CD4-positive, CD25-positive, alpha-beta regulatory T cell (primary cell): ENCODE data around the gene MROH9. TPM values are rescaled to one million over a fixed set of nuclear protein-coding genes. Genes with fewer than 3 reads are reported as not detected.

Experiments
- ATAC-seq, 2 donors: fragments of 150-1000 bp; cut with Tn5 transposase; one replicate each; pipeline ENCODE4 v1.10.0; 2021; ENCODE audit warnings: low read depth in 2 of 2, moderate number of reproducible peaks in 2 of 2, moderate library complexity in 1 of 2
- DNase-seq, 3 donors: peaks; one replicate each; pipeline versions ENCODE4 v3.0.0 to v3.0.0-alpha.2; 2012 to 2022; ENCODE audit warnings: mixed read lengths in 1 of 3
- H3K27ac ChIP-seq: one replicate; pipeline ENCODE4 v1.7.0; 2013; ENCODE audit warnings: mild to moderate bottlenecking, low read length; ENCODE audit not compliant: insufficient read depth, poor library complexity, severe bottlenecking
- H3K27me3 ChIP-seq: one replicate; pipeline ENCODE4 v1.7.0; 2013; ENCODE audit warnings: low read length; ENCODE audit not compliant: control insufficient read depth, insufficient read depth
- H3K36me3 ChIP-seq: one replicate; pipeline ENCODE4 v1.7.0; 2013; ENCODE audit warnings: mild to moderate bottlenecking, low read length, moderate library complexity; ENCODE audit not compliant: control insufficient read depth, insufficient read depth
- H3K4me1 ChIP-seq: 2 replicates; pipeline ENCODE4 v1.7.0; 2013; ENCODE audit warnings: mild to moderate bottlenecking, low read length; ENCODE audit not compliant: insufficient read depth, control insufficient read depth, poor library complexity, severe bottlenecking
- H3K4me3 ChIP-seq: one replicate; pipeline ENCODE4 v1.7.0; 2013; ENCODE audit warnings: low read depth, mild to moderate bottlenecking, low read length, moderate library complexity
- H3K9me3 ChIP-seq, 2 experiments: 1 replicate in 1 of 2; 2 replicates in 1 of 2; pipeline ENCODE4 v1.7.0; 2013; ENCODE audit warnings: low read length in 2 of 2, mild to moderate bottlenecking in 1 of 2, moderate library complexity in 1 of 2; ENCODE audit not compliant: control insufficient read depth in 2 of 2
- H3K27ac Mint-ChIP-seq, 3 donors: one replicate each; pipeline ENCODE4 v1.8.0; 2020 to 2022; ENCODE audit warnings: mild to moderate bottlenecking in 3 of 3, mixed read lengths in 3 of 3, moderate library complexity in 2 of 3
- H3K27me3 Mint-ChIP-seq: one replicate; pipeline ENCODE4 v1.8.0; 2022; ENCODE audit warnings: mild to moderate bottlenecking, mixed read lengths
- H3K36me3 Mint-ChIP-seq: one replicate; pipeline ENCODE4 v1.8.0; 2020; ENCODE audit warnings: mixed read lengths
- H3K4me1 Mint-ChIP-seq, 4 donors: one replicate each; pipeline ENCODE4 v1.8.0; 2020 to 2022; ENCODE audit warnings: mixed read lengths in 4 of 4, mild to moderate bottlenecking in 1 of 4
- H3K4me3 Mint-ChIP-seq, 4 donors: one replicate each; pipeline ENCODE4 v1.8.0; 2020 to 2022; ENCODE audit warnings: mild to moderate bottlenecking in 4 of 4, mixed read lengths in 4 of 4, moderate library complexity in 3 of 4
- H3K9me3 Mint-ChIP-seq, 7 donors: one replicate each; pipeline ENCODE4 v1.8.0; 2020 to 2022; ENCODE audit warnings: mixed read lengths in 7 of 7, mild to moderate bottlenecking in 3 of 7, moderate library complexity in 2 of 7
- polyA plus RNA-seq, 4 donors: library from polyadenylated mRNA; unstranded; fragments of 300-500 nt; fragmentation: Illumina TruSeq; gene quantifications; one replicate each; pipeline ENCODE4 v1.2.3, GENCODE V29; 2021
- total RNA-seq: library from RNA; stranded (reverse); gene quantifications from one replicate; pipeline ENCODE4 v1.2.3, GENCODE V29; 2022

MROH9 gene
- total and polyA plus RNA-seq, 5 donors from 2014 or later = not detected

GRCh38 chr1:171083222-171083621 lies 147.9 kb downstream of the MROH9 start:
- DNase-seq (no peak), ATAC-seq (no peak)
- Mint-ChIP-seq H3K4me3 (no peak overlapping the region), H3K4me1 (no peaks in the 10 kb centered on the region), H3K36me3 (no peaks in the 10 kb centered on the region), H3K9me3 (peaks cover 0 to 2% (median 0%) of the 10 kb centered on the region in 7 donors), H3K27ac (no peak overlapping the region), H3K27me3 (peaks cover 7% of the 10 kb centered on the region)
- Histone ChIP-seq H3K4me1 (no peaks in the 10 kb centered on the region), H3K9me3 (no peaks in the 10 kb centered on the region), H3K4me3 (no peak overlapping the region), H3K27me3 (peaks cover 2% of the 10 kb centered on the region), H3K36me3 (no peaks in the 10 kb centered on the region), H3K27ac (no peak overlapping the region)

- DNase-seq = no peak
- Mint-ChIP-seq H3K27ac (no peak overlapping the region), H3K4me3 (no peak overlapping the region), H3K36me3 (no peaks in the 10 kb centered on the region), H3K9me3 (peaks cover 0 to 2% (median 0%) of the 10 kb centered on the region in 7 donors), H3K4me1 (no peaks in the 10 kb centered on the region), H3K27me3 (peaks cover 7% of the 10 kb centered on the region)
- Histone ChIP-seq H3K4me3 (no peak overlapping the region), H3K27me3 (peaks cover 2% of the 10 kb centered on the region), H3K36me3 (no peaks in the 10 kb centered on the region), H3K4me1 (no peaks in the 10 kb centered on the region), H3K27ac (no peak overlapping the region), H3K9me3 (no peaks in the 10 kb centered on the region)
- no peak for ATAC-seq
Observed at GRCh38 chr1:171084091-171084490, 148.8 kb downstream of the MROH9 start.

- no peak overlapping the region for H3K27ac ChIP-seq
- peaks cover 7% of the 10 kb centered on the region for H3K27me3 Mint-ChIP-seq
Observed at GRCh38 chr1:171084870-171085269, 149.5 kb downstream of the MROH9 start.

GRCh38 chr1:171087896-171088295 lies 152.6 kb downstream of the MROH9 start:
- H3K36me3 ChIP-seq = no peaks in the 10 kb centered on the region
- H3K4me1 Mint-ChIP-seq = no peaks in the 10 kb centered on the region
- peaks cover 0 to 2% (median 0%) of the 10 kb centered on the region in 7 donors for H3K9me3 Mint-ChIP-seq
- H3K4me1 ChIP-seq = no peaks in the 10 kb centered on the region
- H3K4me3 Mint-ChIP-seq = no peak overlapping the region
- no peak overlapping the region for H3K27ac ChIP-seq
- peaks cover 7% of the 10 kb centered on the region for H3K27me3 Mint-ChIP-seq
- H3K27me3 ChIP-seq = peaks cover under 1% of the 10 kb centered on the region
- ATAC-seq (no peak), DNase-seq (no peak)
- no peak overlapping the region for H3K4me3 ChIP-seq
- H3K36me3 Mint-ChIP-seq = no peaks in the 10 kb centered on the region
- no peaks in the 10 kb centered on the region for H3K9me3 ChIP-seq
- no peak overlapping the region for H3K27ac Mint-ChIP-seq

More at GRCh38 chr1:171084870-171085269, 149.5 kb downstream of the MROH9 start:
- Histone ChIP-seq H3K27me3 (peaks cover 2% of the 10 kb centered on the region), H3K4me3 (no peak overlapping the region), H3K36me3 (no peaks in the 10 kb centered on the region), H3K9me3 (no peaks in the 10 kb centered on the region), H3K4me1 (no peaks in the 10 kb centered on the region)
- Mint-ChIP-seq H3K9me3 (peaks cover 0 to 2% (median 0%) of the 10 kb centered on the region in 7 donors), H3K4me1 (no peaks in the 10 kb centered on the region), H3K27ac (no peak overlapping the region), H3K4me3 (no peak overlapping the region), H3K36me3 (no peaks in the 10 kb centered on the region)
- ATAC-seq = no peak
- DNase-seq = no peak

GRCh38 chr1:171090604-171091003 lies 155.3 kb downstream of the MROH9 start, which contains the start of gene FMO3:
FMO3 (plus strand) TSS chr1:171090905; CDS start chr1:171092659, 1,754 bp downstream.
- ATAC-seq (no peak), DNase-seq (no peak)
- Histone ChIP-seq H3K27ac (no peak within 1 kb of the TSS), H3K9me3 (no peaks in the 10 kb centered on the region), H3K4me1 (no peaks in the 10 kb centered on the region), H3K4me3 (no peak within 1 kb of the TSS), H3K27me3 (no peaks in the 10 kb centered on the region), H3K36me3 (no peaks in the 10 kb centered on the region)
- Mint-ChIP-seq H3K36me3 (no peaks in the 10 kb centered on the region), H3K4me1 (no peaks in the 10 kb centered on the region), H3K4me3 (no peak within 1 kb of the TSS), H3K9me3 (peaks cover 0 to 2% (median 0%) of the 10 kb centered on the region in 7 donors), H3K27ac (peak within 1 kb of the TSS in 1 of 3 donors; percentile 67), H3K27me3 (no peaks in the 10 kb centered on the region)

GRCh38 chr1:171103862-171104261 lies 168.5 kb downstream of the MROH9 start:
- Histone ChIP-seq H3K9me3 (no peaks in the 10 kb centered on the region), H3K27me3 (no peaks in the 10 kb centered on the region), H3K27ac (no peak overlapping the region), H3K36me3 (no peaks in the 10 kb centered on the region), H3K4me1 (no peaks in the 10 kb centered on the region), H3K4me3 (no peak overlapping the region)
- no peak for DNase-seq
- Mint-ChIP-seq H3K27ac (no peak overlapping the region), H3K4me1 (no peaks in the 10 kb centered on the region), H3K9me3 (no peaks in the 10 kb centered on the region), H3K36me3 (no peaks in the 10 kb centered on the region), H3K4me3 (no peak overlapping the region), H3K27me3 (no peaks in the 10 kb centered on the region)
- no peak for ATAC-seq

- H3K36me3 ChIP-seq = no peaks in the 10 kb centered on the region
- H3K27ac Mint-ChIP-seq = no peak overlapping the region
- no peaks in the 10 kb centered on the region for H3K27me3 Mint-ChIP-seq
- no peaks in the 10 kb centered on the region for H3K4me1 Mint-ChIP-seq
- no peak overlapping the region for H3K4me3 ChIP-seq
- DNase-seq (no peak), ATAC-seq (no peak)
- no peaks in the 10 kb centered on the region for H3K9me3 ChIP-seq
- H3K9me3 Mint-ChIP-seq = peaks cover 0 to 3% (median 0%) of the 10 kb centered on the region in 7 donors
- no peak overlapping the region for H3K27ac ChIP-seq
- H3K27me3 ChIP-seq = no peaks in the 10 kb centered on the region
- no peaks in the 10 kb centered on the region for H3K36me3 Mint-ChIP-seq
- H3K4me1 ChIP-seq = no peaks in the 10 kb centered on the region
- H3K4me3 Mint-ChIP-seq = no peak overlapping the region
Observed at GRCh38 chr1:171107262-171107940, 172.1 kb downstream of the MROH9 start.

- DNase-seq = no peak
- H3K27me3 ChIP-seq = no peaks in the 10 kb centered on the region
Observed at GRCh38 chr1:171107969-171108368, 172.6 kb downstream of the MROH9 start.

More at GRCh38 chr1:171107969-171108368, 172.6 kb downstream of the MROH9 start:
- H3K27ac Mint-ChIP-seq = no peak overlapping the region
- no peaks in the 10 kb centered on the region for H3K4me1 Mint-ChIP-seq
- Histone ChIP-seq H3K36me3 (no peaks in the 10 kb centered on the region), H3K27ac (no peak overlapping the region), H3K4me1 (no peaks in the 10 kb centered on the region), H3K9me3 (no peaks in the 10 kb centered on the region), H3K4me3 (no peak overlapping the region)
- H3K27me3 Mint-ChIP-seq = no peaks in the 10 kb centered on the region
- H3K36me3 Mint-ChIP-seq = no peaks in the 10 kb centered on the region
- no peak overlapping the region for H3K4me3 Mint-ChIP-seq
- ATAC-seq = no peak
- peaks cover 0 to 3% (median 0%) of the 10 kb centered on the region in 7 donors for H3K9me3 Mint-ChIP-seq
